ENCODE measurements around the gene TMEM171. TPM values are rescaled to one million over a fixed set of nuclear protein-coding genes. Genes with fewer than 3 reads are reported as not detected.
A peak's percentile ranks its signal among the peaks of the same experiment; 100 is the strongest.

TMEM171 gene
- total and polyA plus RNA-seq, 4 donors: 1.0 to 2.1 (median 1.4) TPM; not detected in 1

- Histone ChIP-seq H3K27me3 (ENCODE audit: control insufficient read depth in 4 of 4, insufficient read depth in 4 of 4, low read length in 3 of 4) (no peaks in the 10 kb centered on the region), H3K4me1 (ENCODE audit: control insufficient read depth in 4 of 4, insufficient read depth in 4 of 4, low read length in 3 of 4) (no peaks in the 10 kb centered on the region), H3K36me3 (ENCODE audit: control insufficient read depth in 4 of 4, insufficient read depth in 3 of 4, low read depth in 1 of 4, low read length in 3 of 4) (no peaks in the 10 kb centered on the region), H3K27ac (ENCODE audit: low read depth in 1 of 2, low read length in 2 of 2) (no peak overlapping the region), H3K9ac (ENCODE audit: low read depth in 1 of 2, low read length in 2 of 2) (no peak overlapping the region), H3K4me3 (ENCODE audit: low read depth in 1 of 3, low read length in 3 of 3) (no peak overlapping the region), H3K9me3 (ENCODE audit: control insufficient read depth in 4 of 4, low read length in 3 of 4) (peaks cover 0 to 2% (median 0%) of the 10 kb centered on the region in 4 donors)
- TF ChIP-seq TAF1 (conservative IDR thresholded peaks at IDR 0.05) (no peak), NR2F2 (IDR thresholded peaks at IDR 0.05) (no peak), RXRA (IDR thresholded peaks at IDR 0.05) (no peak), CTCF (IDR thresholded peaks at IDR 0.05; ENCODE audit: low read depth, low read length, missing input control) (peak; percentile 36), ZBTB33 (IDR thresholded peaks at IDR 0.05) (no peak), ATF3 (IDR thresholded peaks at IDR 0.05) (no peak), RAD21 (IDR thresholded peaks at IDR 0.05) (peak; percentile 63 to 77), MAX (IDR thresholded peaks at IDR 0.05) (no peak), EGR1 (IDR thresholded peaks at IDR 0.05; ENCODE audit: low read depth in 2 of 2) (no peak), FOXA2 (IDR thresholded peaks at IDR 0.05) (no peak), GABPA (IDR thresholded peaks at IDR 0.05 in 1 of 2, conservative IDR thresholded peaks at IDR 0.05 in 1 of 2) (no peak), REST (IDR thresholded peaks at IDR 0.05) (no peak), HNF4G (IDR thresholded peaks at IDR 0.05) (no peak), YY1 (IDR thresholded peaks at IDR 0.05) (no peak), FOXA1 (IDR thresholded peaks at IDR 0.05) (no peak)
- DNase-seq (ENCODE audit: low spot score): no peak
Observed at GRCh38 chr5:73170522-73170921, 50.1 kb downstream of the TMEM171 start.

- Histone ChIP-seq H3K4me1 (ENCODE audit: control insufficient read depth in 4 of 4, insufficient read depth in 4 of 4, low read length in 3 of 4) (no peaks in the 10 kb centered on the region), H3K27me3 (ENCODE audit: control insufficient read depth in 4 of 4, insufficient read depth in 4 of 4, low read length in 3 of 4) (peaks cover 0 to 2% (median 0%) of the 10 kb centered on the region in 4 donors), H3K9me3 (ENCODE audit: control insufficient read depth in 4 of 4, low read length in 3 of 4) (peaks cover 0 to 2% (median 0%) of the 10 kb centered on the region in 4 donors), H3K36me3 (ENCODE audit: control insufficient read depth in 4 of 4, insufficient read depth in 3 of 4, low read depth in 1 of 4, low read length in 3 of 4) (no peaks in the 10 kb centered on the region), H3K9ac (ENCODE audit: low read depth in 1 of 2, low read length in 2 of 2) (no peak overlapping the region), H3K27ac (ENCODE audit: low read depth in 1 of 2, low read length in 2 of 2) (no peak overlapping the region), H3K4me3 (ENCODE audit: low read depth in 1 of 3, low read length in 3 of 3) (no peak overlapping the region)
- DNase-seq (ENCODE audit: low spot score): no peak
- no peak for TF ChIP-seq EGR1 (IDR thresholded peaks at IDR 0.05; ENCODE audit: low read depth in 2 of 2)
- TF ChIP-seq RAD21 (IDR thresholded peaks at IDR 0.05): no peak
- no peak for TF ChIP-seq SP1 (IDR thresholded peaks at IDR 0.05)
- TF ChIP-seq RXRA (IDR thresholded peaks at IDR 0.05): no peak
- TF ChIP-seq HNF4A (conservative IDR thresholded peaks at IDR 0.05): no peak
- no peak for TF ChIP-seq REST (IDR thresholded peaks at IDR 0.05)
- TF ChIP-seq TAF1 (conservative IDR thresholded peaks at IDR 0.05): no peak
- TF ChIP-seq FOXA2 (IDR thresholded peaks at IDR 0.05): no peak
- TF ChIP-seq GABPA (IDR thresholded peaks at IDR 0.05 in 1 of 2, conservative IDR thresholded peaks at IDR 0.05 in 1 of 2): no peak
- TF ChIP-seq FOXA1 (IDR thresholded peaks at IDR 0.05): no peak
- TF ChIP-seq MAX (IDR thresholded peaks at IDR 0.05): no peak
- TF ChIP-seq ATF3 (IDR thresholded peaks at IDR 0.05): no peak
- no peak for TF ChIP-seq YY1 (IDR thresholded peaks at IDR 0.05)
Observed at GRCh38 chr5:73171495-73171894, 51.1 kb downstream of the TMEM171 start.

Measured in liver (tissue), 9 donors.